ENCODE measurements around the gene MEPCE.
"Not testable (repeated sequence)": the region's sequence is repeated elsewhere in the genome, so short reads cannot be mapped to it uniquely, and the experiment has no call there.

The MEPCE gene

GRCh38 chr7:100433592-100434296, 4.1 kb downstream of the MEPCE start:
- DNase-seq (ENCODE audit: low read depth in 2 of 2): no peak

GRCh38 chr7:100434297-100435144, 4.9 kb downstream of the MEPCE start:
- DNase-seq (ENCODE audit: low read depth in 2 of 2): no peak

DNA sequence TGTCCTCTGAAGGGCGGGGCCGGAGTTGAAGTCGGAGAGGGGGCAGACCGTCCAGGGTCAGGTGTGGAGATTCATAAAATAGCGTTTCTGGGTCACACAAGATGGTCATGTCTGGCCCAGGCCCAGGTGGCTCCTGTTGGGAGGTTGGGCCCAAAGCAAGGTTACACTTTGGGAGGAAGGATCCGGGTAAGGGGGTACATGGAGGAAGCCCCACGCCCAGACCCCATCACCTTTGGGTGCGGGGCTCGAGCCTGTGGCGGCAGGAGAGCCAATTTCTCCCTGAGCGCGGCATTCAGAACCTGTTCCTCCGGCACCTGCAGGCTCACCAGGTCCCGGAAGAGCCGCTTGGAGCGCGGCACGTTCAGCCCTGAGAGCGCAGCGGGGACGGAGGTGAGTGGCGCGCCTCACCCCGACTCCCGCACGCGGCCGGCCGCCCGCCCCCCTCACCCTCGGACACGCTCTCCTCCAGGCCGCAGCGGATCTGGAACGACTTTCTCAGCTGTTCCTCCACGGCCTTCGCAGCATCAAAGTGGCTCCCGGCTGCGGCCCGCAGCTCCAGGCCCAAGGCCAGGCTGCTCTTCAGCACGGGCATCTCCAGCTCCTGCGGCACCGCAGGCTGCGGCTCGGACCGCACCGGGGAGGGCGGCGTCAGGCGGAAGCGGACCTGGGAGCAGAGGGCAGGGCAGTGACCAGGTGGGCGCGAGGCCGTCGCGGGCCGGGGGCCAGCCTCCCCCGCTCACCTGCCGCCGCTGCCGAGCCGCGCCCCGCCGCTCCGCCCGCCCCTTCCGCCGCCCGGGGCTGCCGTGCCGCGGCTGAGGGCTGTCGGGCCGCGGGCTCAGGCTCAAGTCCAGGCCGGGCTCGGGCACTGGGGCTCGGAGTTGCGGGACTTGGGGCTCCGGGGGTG, 6.0 kb downstream of the MEPCE start:
- DNase-seq (ENCODE audit: low read depth in 2 of 2): no peak

GRCh38 chr7:100437150-100438100, 7.8 kb downstream of the MEPCE start:
- no peak for DNase-seq (ENCODE audit: low read depth in 2 of 2)

GRCh38 chr7:100438172-100438571, 8.5 kb downstream of the MEPCE start:
- no peak for DNase-seq (ENCODE audit: low read depth in 2 of 2)

GRCh38 chr7:100438731-100439130, 9.1 kb downstream of the MEPCE start:
- DNase-seq (ENCODE audit: low read depth in 2 of 2): not testable (repeated sequence)

- DNase-seq (ENCODE audit: low read depth in 2 of 2): not testable (repeated sequence)
Measured at GRCh38 chr7:100439244-100439643, 9.6 kb downstream of the MEPCE start.

DNA sequence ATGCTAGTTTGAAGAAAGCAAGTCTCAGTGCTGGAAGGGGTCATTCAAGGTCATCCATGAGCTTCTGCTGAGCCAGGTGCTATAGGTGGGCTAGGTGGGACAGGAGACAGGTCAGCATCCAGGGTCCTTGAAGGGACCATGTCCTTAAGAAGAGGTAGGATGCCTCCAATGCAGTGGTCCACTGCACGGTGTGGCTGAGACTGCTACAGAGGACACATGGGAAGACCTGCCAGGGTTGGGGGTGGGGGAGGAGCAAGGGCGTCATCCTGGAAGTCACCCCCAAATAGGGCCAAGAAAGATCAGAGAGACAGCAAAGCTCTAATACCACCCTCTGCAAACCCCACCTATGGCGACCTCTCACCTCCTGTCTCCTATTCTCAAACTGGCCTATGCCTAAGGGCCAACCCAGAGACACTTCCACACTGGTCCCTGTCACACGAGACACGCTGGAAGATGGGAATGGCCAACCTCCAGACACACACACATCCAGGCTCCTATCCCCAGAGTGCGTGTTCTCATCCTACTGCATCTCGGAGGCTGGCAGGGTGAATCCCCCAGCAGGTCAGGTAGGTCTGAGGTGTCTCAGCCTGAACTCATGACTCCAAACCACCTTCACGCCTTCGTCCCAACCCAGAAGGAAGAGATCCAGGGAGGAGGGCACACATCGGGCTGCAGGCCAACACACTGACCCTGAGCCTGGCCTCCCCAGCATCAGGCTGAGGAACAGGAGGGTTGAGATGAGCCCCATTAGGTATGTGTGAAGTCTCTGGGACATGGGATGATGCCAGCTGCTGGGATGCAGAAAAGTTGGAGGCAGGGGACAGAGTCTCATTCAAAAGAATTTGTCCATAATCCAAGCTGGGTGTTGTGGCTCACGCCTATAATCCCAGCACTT, 12.3 kb downstream of the MEPCE start:
- no peak for DNase-seq (ENCODE audit: low read depth in 2 of 2)

- no peak for DNase-seq (ENCODE audit: low read depth in 2 of 2)
Measured at GRCh38 chr7:100443096-100443840, 13.6 kb downstream of the MEPCE start.

- no peak for DNase-seq (ENCODE audit: low read depth in 2 of 2)
Measured at GRCh38 chr7:100444311-100445278, 15.0 kb downstream of the MEPCE start.

- DNase-seq (ENCODE audit: low read depth in 2 of 2): no peak
Measured at GRCh38 chr7:100446040-100446439, 16.4 kb downstream of the MEPCE start.

GRCh38 chr7:100447363-100447762, 17.7 kb downstream of the MEPCE start:
- not testable (repeated sequence) for DNase-seq (ENCODE audit: low read depth in 2 of 2)

DNA sequence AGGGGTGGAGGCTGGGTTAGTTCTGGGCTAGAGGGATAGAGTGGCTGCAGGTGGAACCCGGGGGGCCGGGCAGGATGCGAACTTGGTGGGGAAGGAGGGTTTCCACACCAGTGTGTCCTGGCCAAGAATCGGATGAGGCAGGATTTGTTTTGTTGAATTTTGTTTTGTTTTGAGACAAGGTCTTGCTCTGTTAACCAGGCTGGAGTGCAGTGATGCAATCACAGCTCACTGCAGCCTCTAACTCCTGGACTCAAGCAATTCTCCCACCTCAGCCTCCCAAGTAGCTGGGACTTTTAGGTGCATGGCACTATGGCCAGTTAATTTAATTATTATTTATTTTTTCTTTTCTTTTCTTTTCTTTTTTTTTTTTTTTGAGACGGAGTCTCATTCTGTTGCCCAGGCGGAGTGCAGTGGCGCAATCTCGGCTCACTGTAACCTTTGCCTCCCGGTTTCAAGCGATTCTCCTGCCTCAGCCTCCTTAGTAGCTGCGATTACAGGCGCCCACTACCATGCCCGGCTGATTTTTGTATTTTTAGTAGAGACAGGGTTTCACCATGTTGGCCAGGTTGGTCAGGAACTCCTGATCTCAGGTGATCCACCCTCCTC, 19.7 kb downstream of the MEPCE start:
- DNase-seq (ENCODE audit: low read depth in 2 of 2): no peak

- DNase-seq (ENCODE audit: low read depth in 2 of 2): no peak
Measured at GRCh38 chr7:100452513-100452912, 22.9 kb downstream of the MEPCE start.

GRCh38 chr7:100453854-100454253, 24.2 kb downstream of the MEPCE start:
- DNase-seq (ENCODE audit: low read depth in 2 of 2): not testable (repeated sequence)

DNA sequence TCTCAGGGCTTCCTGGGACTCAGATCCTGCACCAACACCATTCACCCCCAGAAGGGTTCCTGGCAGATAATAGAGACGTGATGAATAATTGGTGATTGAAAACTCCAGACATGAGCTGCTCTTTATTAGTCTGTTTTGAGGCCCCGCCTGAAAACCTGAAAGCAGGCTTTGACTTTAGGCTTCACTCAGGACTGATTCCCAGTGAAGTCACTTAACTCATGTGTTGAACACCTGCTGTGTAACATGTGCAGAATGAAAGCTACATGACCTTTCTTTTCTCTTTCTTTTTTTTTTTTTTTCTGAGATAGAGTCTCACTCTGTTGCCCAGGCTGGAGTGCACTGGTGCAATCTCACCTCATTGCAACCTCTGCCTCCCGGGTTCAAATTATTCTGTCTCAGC, 25.6 kb downstream of the MEPCE start:
- DNase-seq (ENCODE audit: low read depth in 2 of 2): no peak

DNA sequence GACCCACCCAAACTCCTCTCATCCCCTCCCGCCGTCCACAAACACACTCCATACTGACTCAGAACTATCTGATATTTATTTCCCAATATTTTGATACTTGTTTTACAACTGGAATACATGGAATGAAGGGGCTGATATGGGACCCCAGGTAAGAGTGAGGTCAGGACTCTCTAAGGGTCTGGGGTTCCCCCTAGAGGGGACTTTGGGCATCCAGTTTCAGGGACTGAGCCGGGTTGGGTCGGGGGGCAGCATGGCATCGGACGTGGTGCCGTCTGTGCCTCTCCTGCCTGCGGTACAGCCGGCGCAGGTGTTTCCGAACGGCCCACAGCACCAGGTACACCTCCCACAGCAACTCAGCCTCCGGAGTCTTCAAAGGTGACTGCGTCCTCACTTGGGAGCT, 26.9 kb downstream of the MEPCE start:
- DNase-seq (ENCODE audit: low read depth in 2 of 2): no peak

DNA sequence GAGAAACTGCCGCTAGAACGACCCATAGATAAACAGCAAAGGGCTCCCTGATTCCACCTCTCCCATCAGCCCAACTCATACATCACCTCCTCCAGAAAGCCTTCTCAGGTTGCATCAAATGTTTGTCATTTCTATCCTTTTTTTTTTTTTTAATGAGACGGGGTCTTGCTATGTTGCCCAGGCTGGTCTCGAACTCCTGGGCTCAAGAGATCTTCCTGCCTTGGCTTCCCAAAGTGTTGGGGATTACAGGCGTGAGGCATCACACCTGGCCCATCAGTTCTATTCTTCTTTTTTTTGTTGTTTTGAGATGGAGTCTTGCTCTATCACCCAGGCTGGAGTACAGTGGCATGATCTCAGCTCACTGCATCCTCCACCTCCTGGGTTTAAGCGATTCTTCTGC, 27.4 kb downstream of the MEPCE start:
- DNase-seq (ENCODE audit: low read depth in 2 of 2): no peak
